ENCODE results near the gene CATSPERE. TPM values are rescaled to one million over a fixed set of nuclear protein-coding genes. Genes with fewer than 3 reads are reported as not detected.

CATSPERE gene
- total and polyA plus RNA-seq, 2 of the 8 experiments (the other 6 are each of a cell fraction or from before 2014, with no cell fraction given) = 0.05 to 0.45 TPM

DNA sequence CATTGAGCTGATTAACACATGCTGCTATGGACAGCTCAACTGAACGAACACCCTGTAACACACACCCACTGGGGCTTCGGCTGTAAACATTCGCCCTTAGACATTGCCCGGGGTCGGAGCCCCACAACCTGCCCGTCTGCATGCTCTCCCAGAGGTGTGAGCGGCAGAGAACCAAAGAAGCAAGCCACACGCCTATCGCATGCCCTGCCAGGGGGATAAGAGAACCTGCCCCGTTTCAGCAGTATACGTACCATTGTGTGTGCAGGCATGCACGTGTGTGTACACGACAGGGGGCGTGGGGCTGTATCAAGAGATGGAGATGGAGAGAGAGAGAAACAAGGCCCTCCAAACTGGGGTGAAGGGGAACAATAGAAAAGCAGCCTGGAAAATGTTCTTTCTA is 181.9 kb downstream of the CATSPERE start:
- Histone ChIP-seq H3K27me3 (replicated peaks in 1 of 4; ENCODE audit: control insufficient read depth in 3 of 4, extremely low read depth in 1 of 4, insufficient read depth in 3 of 4, low read length in 3 of 4) (no peaks in the 10 kb centered on the region), H3K4ac (replicated peaks; ENCODE audit: insufficient read length, low read depth, low read length) (no peak overlapping the region), H3K4me2 (ENCODE audit: insufficient read depth in 1 of 2, low read depth in 2 of 2, low read length in 2 of 2) (no peak overlapping the region), H3K14ac (ENCODE audit: insufficient read length) (no peak overlapping the region), H3K18ac (ENCODE audit: extremely low read depth, low read length) (no peak overlapping the region), H2BK5ac (ENCODE audit: low read depth, low read length) (no peak overlapping the region), H2BK120ac (replicated peaks; ENCODE audit: low read depth, low read length) (no peak overlapping the region), H2BK15ac (ENCODE audit: low read length) (no peak overlapping the region), H4K5ac (ENCODE audit: insufficient read length, low read depth, low read length) (no peak overlapping the region), H3K23me2 (ENCODE audit: low read depth, low read length) (no peaks in the 10 kb centered on the region), H3K27ac (ENCODE audit: low read depth, low read length) (no peak overlapping the region), H2BK12ac (ENCODE audit: low read depth, low read length) (no peak overlapping the region), H3K9me3 (ENCODE audit: insufficient read depth in 2 of 2, low read depth in 1 of 2, low read length in 1 of 2) (peaks cover 4 to 9% of the 10 kb centered on the region in 2 experiments; a peak in 2 of 4 replicates), H3K4me3 (ENCODE audit: extremely low read depth in 1 of 4, insufficient read depth in 2 of 4, low read depth in 3 of 4, low read length in 4 of 4) (no peak overlapping the region), H4K20me1 (replicated peaks in 1 of 2; ENCODE audit: control insufficient read depth in 1 of 2, insufficient read depth in 2 of 2, low read length in 2 of 2) (no peaks in the 10 kb centered on the region), H3K56ac (replicated peaks; ENCODE audit: insufficient read length, low read depth, low read length) (no peak overlapping the region), H3K9ac (replicated peaks in 1 of 4; ENCODE audit: extremely low read depth in 1 of 4, low read depth in 3 of 4, low read length in 3 of 4) (no peak overlapping the region), H3K79me1 (ENCODE audit: low read depth, low read length) (no peaks in the 10 kb centered on the region), H3K79me2 (ENCODE audit: control insufficient read depth in 1 of 2, insufficient read depth in 2 of 2, low read length in 2 of 2) (no peaks in the 10 kb centered on the region), H2AFZ (ENCODE audit: low read length) (no peak overlapping the region), H4K8ac (ENCODE audit: extremely low read depth, insufficient read depth, low read length) (no peak overlapping the region), H4K91ac (replicated peaks; ENCODE audit: insufficient read length, low read length) (no peak overlapping the region), H3K36me3 (ENCODE audit: control insufficient read depth in 2 of 4, insufficient read depth in 4 of 4, low read length in 3 of 4) (0 out of 8 replicates have a peak, but pooled peaks cover 0 to 2% (median 0%) of the 10 kb centered on the region in 4 experiments), H3K4me1 (replicated peaks in 1 of 4; ENCODE audit: control insufficient read depth in 3 of 4, insufficient read depth in 4 of 4, low read length in 3 of 4) (peaks cover 0 to 4% (median 1%) of the 10 kb centered on the region in 4 experiments; a peak in 1 of 7 replicates), H2BK20ac (ENCODE audit: low read length) (no peak overlapping the region), H3K23ac (ENCODE audit: insufficient read length) (no peak overlapping the region), H2AK5ac (ENCODE audit: low read depth, low read length) (no peak overlapping the region)
- 96% methylated on average over 14 of the region's 14 CpGs; no CpG with 5 or more reads in 1 of the 2 experiments for WGBS, 2 experiments (ENCODE audit: extremely low coverage in 1 of 2, insufficient coverage in 1 of 2, insufficient read length in 1 of 2, insufficient replicate concordance in 2 of 2, low coverage in 1 of 2, low lambda C conversion rate in 2 of 2, missing lambda C conversion rate in 1 of 2)
- DNase-seq (ENCODE audit: low read depth in 1 of 2, low spot score in 2 of 2) (no peak), FAIRE-seq (no peak)
- TF ChIP-seq CHD1 (IDR thresholded peaks at IDR 0.05; ENCODE audit: low read depth, low read length) (no peak), CREB1 (IDR thresholded peaks at IDR 0.05) (no peak), CEBPB (IDR thresholded peaks at IDR 0.05; ENCODE audit: low read depth, low read length) (no peak)
- TF ChIP-seq, protein P1, sequence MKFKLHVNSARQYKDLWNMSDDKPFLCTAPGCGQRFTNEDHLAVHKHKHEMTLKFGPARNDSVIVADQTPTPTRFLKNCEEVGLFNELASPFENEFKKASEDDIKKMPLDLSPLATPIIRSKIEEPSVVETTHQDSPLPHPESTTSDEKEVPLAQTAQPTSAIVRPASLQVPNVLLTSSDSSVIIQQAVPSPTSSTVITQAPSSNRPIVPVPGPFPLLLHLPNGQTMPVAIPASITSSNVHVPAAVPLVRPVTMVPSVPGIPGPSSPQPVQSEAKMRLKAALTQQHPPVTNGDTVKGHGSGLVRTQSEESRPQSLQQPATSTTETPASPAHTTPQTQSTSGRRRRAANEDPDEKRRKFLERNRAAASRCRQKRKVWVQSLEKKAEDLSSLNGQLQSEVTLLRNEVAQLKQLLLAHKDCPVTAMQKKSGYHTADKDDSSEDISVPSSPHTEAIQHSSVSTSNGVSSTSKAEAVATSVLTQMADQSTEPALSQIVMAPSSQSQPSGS (IDR thresholded peaks at IDR 0.05; ENCODE audit: low read length) = no peak
- POLR2A ChIA-PET (ENCODE audit: partially characterized antibody) = no interaction called here
- CTCF ChIA-PET (ENCODE audit: partially characterized antibody) = interaction anchor here (1.3 to 3.4 kb wide), 2 partner anchors 9 to 39 kb away, joined by 3 to 16 read pairs; no protein-coding TSS in a partner anchor
